ENCODE results near the gene FHL3. TPM values are rescaled to one million over a fixed set of nuclear protein-coding genes. Genes with fewer than 3 reads are reported as not detected.

Gene FHL3
- total RNA-seq, 1 donor: 21.4 TPM

DNA sequence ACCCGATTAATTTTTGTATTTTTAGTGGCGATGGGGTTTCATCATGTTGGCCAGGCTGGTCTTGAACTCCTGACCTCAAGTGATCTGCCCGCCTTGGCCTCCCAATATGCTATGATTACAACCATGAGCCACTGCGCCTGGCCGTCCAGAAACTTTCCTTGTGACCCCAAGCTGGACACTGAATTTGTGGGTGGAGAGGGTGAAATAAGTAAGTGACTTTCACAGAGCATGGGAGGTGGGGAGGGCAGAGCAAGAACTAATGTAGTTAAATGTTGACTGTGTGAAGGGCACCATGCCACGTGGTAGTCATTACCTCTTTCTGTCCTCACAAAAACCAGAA is 4.5 kb upstream of the FHL3 start:
- Histone ChIP-seq H3K4me3 (ENCODE audit: insufficient read depth, low read length) (no peak overlapping the region), H3K27me3 (ENCODE audit: insufficient read depth, low read length) (no peaks in the 10 kb centered on the region), H4K20me1 (ENCODE audit: insufficient read depth, low read length) (peaks cover 8% of the 10 kb centered on the region), H3K4me2 (ENCODE audit: insufficient read depth, low read length) (no peak overlapping the region), H3K4me1 (ENCODE audit: insufficient read depth, low read length) (peaks cover 24% of the 10 kb centered on the region), H3K36me3 (ENCODE audit: insufficient read depth, low read length) (peaks cover 6% of the 10 kb centered on the region), H3K27ac (ENCODE audit: low read depth, low read length) (peak overlapping the region; percentile 80), H2AFZ (ENCODE audit: low read length) (no peak overlapping the region), H3K79me2 (ENCODE audit: insufficient read depth, low read length) (peaks cover 21% of the 10 kb centered on the region), H3K9me3 (ENCODE audit: low read depth, low read length) (no peaks in the 10 kb centered on the region)
- DNase-seq (ENCODE audit: insufficient read length, low spot score, missing footprints): no peak
- TF ChIP-seq, protein P1, sequence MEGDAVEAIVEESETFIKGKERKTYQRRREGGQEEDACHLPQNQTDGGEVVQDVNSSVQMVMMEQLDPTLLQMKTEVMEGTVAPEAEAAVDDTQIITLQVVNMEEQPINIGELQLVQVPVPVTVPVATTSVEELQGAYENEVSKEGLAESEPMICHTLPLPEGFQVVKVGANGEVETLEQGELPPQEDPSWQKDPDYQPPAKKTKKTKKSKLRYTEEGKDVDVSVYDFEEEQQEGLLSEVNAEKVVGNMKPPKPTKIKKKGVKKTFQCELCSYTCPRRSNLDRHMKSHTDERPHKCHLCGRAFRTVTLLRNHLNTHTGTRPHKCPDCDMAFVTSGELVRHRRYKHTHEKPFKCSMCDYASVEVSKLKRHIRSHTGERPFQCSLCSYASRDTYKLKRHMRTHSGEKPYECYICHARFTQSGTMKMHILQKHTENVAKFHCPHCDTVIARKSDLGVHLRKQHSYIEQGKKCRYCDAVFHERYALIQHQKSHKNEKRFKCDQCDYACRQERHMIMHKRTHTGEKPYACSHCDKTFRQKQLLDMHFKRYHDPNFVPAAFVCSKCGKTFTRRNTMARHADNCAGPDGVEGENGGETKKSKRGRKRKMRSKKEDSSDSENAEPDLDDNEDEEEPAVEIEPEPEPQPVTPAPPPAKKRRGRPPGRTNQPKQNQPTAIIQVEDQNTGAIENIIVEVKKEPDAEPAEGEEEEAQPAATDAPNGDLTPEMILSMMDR (IDR thresholded peaks at IDR 0.05; ENCODE audit: extremely low read depth, low read depth, low read length): no peak

DNA sequence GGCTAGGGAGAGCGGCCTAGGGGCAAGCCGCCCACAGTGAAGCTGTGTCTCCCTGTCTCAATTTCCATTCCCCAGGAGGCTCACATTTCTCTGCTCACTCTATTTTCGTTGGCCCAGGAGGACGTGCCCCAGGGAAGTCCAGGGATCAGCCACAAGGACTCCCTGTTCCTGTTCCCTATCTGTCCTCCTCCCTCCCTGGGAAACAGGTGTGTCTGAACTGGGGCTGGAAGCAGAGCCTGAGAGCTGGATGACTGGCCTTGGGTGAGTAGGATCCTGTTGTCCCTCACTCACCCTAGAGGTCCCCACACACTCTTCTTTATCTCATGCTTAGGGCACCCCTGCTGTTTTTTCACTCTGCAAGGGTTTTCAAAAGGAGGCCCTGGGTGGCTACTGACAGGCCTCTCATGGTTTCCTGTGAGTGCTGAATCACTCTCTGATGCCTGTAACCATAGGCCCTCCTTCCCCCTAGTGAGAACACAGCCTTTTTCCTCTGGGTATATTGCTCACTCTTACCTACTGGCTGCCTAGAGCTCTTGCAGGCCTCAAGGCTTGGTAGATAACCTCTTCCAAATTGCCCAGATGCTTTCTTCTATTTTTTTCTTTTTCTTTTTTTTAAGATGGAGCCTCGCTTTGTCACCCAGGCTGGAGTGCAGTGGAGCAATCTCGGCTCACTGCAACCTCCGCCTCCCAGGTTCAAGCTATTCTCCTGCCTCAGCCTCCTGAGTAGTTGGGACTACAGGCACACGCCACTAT is 4.0 kb upstream of the FHL3 start:
- H4K20me1 ChIP-seq (ENCODE audit: insufficient read depth, low read length): peaks cover 7% of the 10 kb centered on the region
- no peaks in the 10 kb centered on the region for H3K9me3 ChIP-seq (ENCODE audit: low read depth, low read length)
- peak overlapping the region; percentile 80 for H3K27ac ChIP-seq (ENCODE audit: low read depth, low read length)
- H3K4me3 ChIP-seq (ENCODE audit: insufficient read depth, low read length): no peak overlapping the region
- H3K4me2 ChIP-seq (ENCODE audit: insufficient read depth, low read length): peak overlapping the region; percentile 7
- peaks cover 26% of the 10 kb centered on the region for H3K4me1 ChIP-seq (ENCODE audit: insufficient read depth, low read length)
- TF ChIP-seq, protein P1 (IDR thresholded peaks at IDR 0.05; ENCODE audit: extremely low read depth, low read depth, low read length): no peak
- H3K79me2 ChIP-seq (ENCODE audit: insufficient read depth, low read length): peaks cover 21% of the 10 kb centered on the region
- peaks cover 2% of the 10 kb centered on the region for H3K36me3 ChIP-seq (ENCODE audit: insufficient read depth, low read length)
- H2AFZ ChIP-seq (ENCODE audit: low read length): peak overlapping the region; percentile 79
- DNase-seq (ENCODE audit: insufficient read length, low spot score, missing footprints): peak; percentile 93
- no peaks in the 10 kb centered on the region for H3K27me3 ChIP-seq (ENCODE audit: insufficient read depth, low read length)

- H3K4me2 ChIP-seq (ENCODE audit: insufficient read depth, low read length): peak overlapping the region; percentile 62
- TF ChIP-seq, protein P1 (IDR thresholded peaks at IDR 0.05; ENCODE audit: extremely low read depth, low read depth, low read length): no peak
- H2AFZ ChIP-seq (ENCODE audit: low read length): peak overlapping the region; percentile 66
These were observed 904 bp upstream of the FHL3 start for GRCh38 chr1:38006008-38006828.

More at GRCh38 chr1:38006008-38006828, 904 bp upstream of the FHL3 start:
- no peak overlapping the region for H3K27ac ChIP-seq (ENCODE audit: low read depth, low read length)
- H4K20me1 ChIP-seq (ENCODE audit: insufficient read depth, low read length): peaks cover 8% of the 10 kb centered on the region
- H3K36me3 ChIP-seq (ENCODE audit: insufficient read depth, low read length): no peaks in the 10 kb centered on the region
- no peak for DNase-seq (ENCODE audit: insufficient read length, low spot score, missing footprints)
- no peaks in the 10 kb centered on the region for H3K9me3 ChIP-seq (ENCODE audit: low read depth, low read length)
- H3K27me3 ChIP-seq (ENCODE audit: insufficient read depth, low read length): no peaks in the 10 kb centered on the region
- peak overlapping the region; percentile 58 for H3K4me3 ChIP-seq (ENCODE audit: insufficient read depth, low read length)
- peaks cover 32% of the 10 kb centered on the region for H3K4me1 ChIP-seq (ENCODE audit: insufficient read depth, low read length)
- peaks cover 35% of the 10 kb centered on the region for H3K79me2 ChIP-seq (ENCODE audit: insufficient read depth, low read length)
